ENCODE results near the gene PAQR4. TPM values are rescaled to one million over a fixed set of nuclear protein-coding genes. Genes with fewer than 3 reads are reported as not detected.

Gene PAQR4
- total and polyA plus RNA-seq, 12 donors: 3.7 to 17.9 (median 7.1) TPM

DNA sequence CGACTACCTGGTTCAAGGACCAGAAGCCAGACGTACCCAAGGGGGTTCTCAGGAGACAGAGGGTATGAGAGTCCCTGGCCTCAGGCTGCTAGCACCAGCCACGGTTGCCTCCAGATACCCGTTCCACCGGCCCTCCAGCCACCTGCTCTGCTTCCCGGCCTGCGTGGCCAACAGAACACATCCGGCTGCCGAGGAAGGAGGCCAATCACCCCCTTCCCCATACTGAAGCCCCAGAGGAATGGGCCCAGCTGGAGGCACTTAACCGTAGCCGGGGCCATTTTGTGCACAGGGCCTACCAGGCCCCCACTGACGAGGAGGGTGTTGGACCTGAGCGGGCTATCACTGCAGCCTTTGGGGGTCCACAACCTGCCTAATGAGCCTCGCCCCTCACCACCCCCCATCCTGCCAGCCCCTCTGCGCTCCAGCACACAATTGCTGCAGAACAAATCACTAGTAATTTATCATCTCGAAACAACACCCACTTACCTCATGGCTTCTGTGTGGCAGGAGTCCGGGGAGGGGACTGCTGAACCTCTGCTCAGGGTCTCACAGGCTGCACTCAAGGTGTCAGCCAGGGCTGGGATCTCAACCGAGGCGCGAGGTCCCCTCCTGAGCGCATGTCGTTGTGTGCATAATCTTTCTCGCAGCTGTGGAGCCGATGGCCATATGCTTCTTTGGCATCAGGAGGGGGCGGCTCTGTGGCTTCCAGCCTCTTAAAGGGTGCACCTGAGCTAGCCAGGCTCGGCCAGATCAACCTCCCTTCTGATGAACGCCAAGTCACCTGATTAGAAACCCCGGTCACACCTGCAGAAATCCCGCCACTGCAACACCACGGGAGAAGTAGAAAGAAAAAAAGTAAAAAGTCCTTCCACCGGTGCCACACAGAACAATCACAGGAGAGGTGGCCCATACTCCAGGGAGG lies 15.2 kb upstream of the PAQR4 start:
- no peaks in the 10 kb centered on the region for H3K9me3 ChIP-seq
- H3K4me1 ChIP-seq: peaks cover 0 to 9% (median 0%) of the 10 kb centered on the region in 9 donors
- peaks cover 12 to 50% (median 42%) of the 10 kb centered on the region in 7 donors for H3K27me3 ChIP-seq
- TF ChIP-seq, protein P1, sequence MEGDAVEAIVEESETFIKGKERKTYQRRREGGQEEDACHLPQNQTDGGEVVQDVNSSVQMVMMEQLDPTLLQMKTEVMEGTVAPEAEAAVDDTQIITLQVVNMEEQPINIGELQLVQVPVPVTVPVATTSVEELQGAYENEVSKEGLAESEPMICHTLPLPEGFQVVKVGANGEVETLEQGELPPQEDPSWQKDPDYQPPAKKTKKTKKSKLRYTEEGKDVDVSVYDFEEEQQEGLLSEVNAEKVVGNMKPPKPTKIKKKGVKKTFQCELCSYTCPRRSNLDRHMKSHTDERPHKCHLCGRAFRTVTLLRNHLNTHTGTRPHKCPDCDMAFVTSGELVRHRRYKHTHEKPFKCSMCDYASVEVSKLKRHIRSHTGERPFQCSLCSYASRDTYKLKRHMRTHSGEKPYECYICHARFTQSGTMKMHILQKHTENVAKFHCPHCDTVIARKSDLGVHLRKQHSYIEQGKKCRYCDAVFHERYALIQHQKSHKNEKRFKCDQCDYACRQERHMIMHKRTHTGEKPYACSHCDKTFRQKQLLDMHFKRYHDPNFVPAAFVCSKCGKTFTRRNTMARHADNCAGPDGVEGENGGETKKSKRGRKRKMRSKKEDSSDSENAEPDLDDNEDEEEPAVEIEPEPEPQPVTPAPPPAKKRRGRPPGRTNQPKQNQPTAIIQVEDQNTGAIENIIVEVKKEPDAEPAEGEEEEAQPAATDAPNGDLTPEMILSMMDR (IDR thresholded peaks at IDR 0.05): no peak
- H3K27ac ChIP-seq: no peak overlapping the region
- H3K4me3 ChIP-seq: no peak overlapping the region
- no peak for ATAC-seq
- DNase-seq: no peak
- intact Hi-C loops (cut with DNase I): no loop called here
- 52 to 54% methylated on average over 31 of the region's 31 CpGs for WGBS, 2 donors
- H3K36me3 ChIP-seq: peaks cover 0 to 15% (median 8%) of the 10 kb centered on the region in 9 donors

DNA sequence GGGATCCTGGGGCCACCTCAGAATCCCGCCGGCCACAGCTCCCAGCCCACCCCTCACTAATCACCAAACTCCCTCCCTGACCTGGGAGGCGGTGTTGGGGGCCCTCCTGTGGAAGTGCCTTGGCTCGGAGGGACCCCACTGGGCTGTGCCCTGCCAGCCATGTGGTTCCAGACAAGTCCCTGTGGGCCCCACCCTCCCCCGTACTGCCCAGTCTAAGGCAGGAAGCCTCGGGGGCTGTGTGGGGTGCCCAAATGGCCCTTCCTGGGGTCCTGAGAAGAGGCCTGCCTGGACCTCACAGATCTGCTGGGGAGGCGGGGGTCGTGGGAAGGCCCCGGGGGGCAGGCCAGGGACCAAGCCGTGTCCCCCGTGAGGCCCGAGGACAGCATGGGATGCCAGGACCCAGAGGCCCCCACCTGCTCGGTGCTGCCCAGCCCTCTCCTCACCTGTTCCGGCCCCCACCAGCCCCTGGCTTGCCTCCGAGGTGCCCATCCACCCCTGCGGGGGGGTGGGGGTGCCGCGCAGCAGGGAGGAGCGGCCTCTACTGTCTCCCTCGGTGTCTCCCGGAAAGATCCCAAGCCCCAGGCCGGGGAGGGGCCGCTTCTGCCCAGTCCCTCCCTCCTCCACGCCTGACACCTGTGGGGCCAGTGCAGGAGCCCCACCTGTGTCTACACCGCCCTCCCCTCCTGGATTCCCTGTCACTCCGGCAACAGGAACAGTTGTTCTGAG lies 14.3 kb upstream of the PAQR4 start:
- WGBS, 2 donors: 50 to 66% methylated on average over 20 to 26 of the region's 26 CpGs
- no peak overlapping the region for H3K27ac ChIP-seq
- H3K36me3 ChIP-seq: peaks cover 0 to 7% (median under 1%) of the 10 kb centered on the region in 9 donors
- H3K9me3 ChIP-seq: no peaks in the 10 kb centered on the region
- TF ChIP-seq, protein P1 (IDR thresholded peaks at IDR 0.05): no peak
- H3K27me3 ChIP-seq: peaks cover 12 to 57% (median 44%) of the 10 kb centered on the region in 7 donors
- peak in 2 of 8 donors; percentile 12 to 13 for ATAC-seq
- peaks cover 0 to 9% (median 0%) of the 10 kb centered on the region in 9 donors for H3K4me1 ChIP-seq
- DNase-seq: no peak
- H3K4me3 ChIP-seq: no peak overlapping the region
- intact Hi-C loops (cut with DNase I): no loop called here

DNA sequence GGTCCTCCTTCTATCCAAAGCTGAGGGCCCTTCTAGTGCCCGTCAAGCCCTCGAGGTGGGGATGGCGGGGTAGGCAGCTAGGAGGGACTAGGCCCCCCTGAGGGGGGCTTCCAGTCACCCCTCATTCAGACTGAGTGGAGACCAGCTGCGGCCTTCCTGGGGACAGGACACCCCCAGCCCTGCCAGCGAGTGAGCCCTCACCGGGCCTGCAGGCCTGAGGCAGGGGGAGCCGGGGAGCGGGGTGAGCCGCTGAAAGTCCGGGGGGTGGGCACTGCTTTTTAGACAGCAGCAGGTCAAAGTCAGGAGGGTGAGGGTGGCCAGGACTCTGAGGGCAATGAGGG lies 13.7 kb upstream of the PAQR4 start:
- Histone ChIP-seq H3K36me3 (peaks cover 0 to under 1% (median 0%) of the 10 kb centered on the region in 9 donors), H3K27ac (no peak overlapping the region), H3K4me1 (peaks cover 0 to 9% (median 0%) of the 10 kb centered on the region in 9 donors), H3K4me3 (no peak overlapping the region), H3K27me3 (peaks cover 12 to 63% (median 48%) of the 10 kb centered on the region in 7 donors), H3K9me3 (no peaks in the 10 kb centered on the region)
- 59 to 66% methylated on average over 10 of the region's 10 CpGs for WGBS, 2 donors
- no peak for DNase-seq
- intact Hi-C loops (cut with DNase I): no loop called here
- ATAC-seq: no peak
- TF ChIP-seq, protein P1 (IDR thresholded peaks at IDR 0.05): no peak

DNA sequence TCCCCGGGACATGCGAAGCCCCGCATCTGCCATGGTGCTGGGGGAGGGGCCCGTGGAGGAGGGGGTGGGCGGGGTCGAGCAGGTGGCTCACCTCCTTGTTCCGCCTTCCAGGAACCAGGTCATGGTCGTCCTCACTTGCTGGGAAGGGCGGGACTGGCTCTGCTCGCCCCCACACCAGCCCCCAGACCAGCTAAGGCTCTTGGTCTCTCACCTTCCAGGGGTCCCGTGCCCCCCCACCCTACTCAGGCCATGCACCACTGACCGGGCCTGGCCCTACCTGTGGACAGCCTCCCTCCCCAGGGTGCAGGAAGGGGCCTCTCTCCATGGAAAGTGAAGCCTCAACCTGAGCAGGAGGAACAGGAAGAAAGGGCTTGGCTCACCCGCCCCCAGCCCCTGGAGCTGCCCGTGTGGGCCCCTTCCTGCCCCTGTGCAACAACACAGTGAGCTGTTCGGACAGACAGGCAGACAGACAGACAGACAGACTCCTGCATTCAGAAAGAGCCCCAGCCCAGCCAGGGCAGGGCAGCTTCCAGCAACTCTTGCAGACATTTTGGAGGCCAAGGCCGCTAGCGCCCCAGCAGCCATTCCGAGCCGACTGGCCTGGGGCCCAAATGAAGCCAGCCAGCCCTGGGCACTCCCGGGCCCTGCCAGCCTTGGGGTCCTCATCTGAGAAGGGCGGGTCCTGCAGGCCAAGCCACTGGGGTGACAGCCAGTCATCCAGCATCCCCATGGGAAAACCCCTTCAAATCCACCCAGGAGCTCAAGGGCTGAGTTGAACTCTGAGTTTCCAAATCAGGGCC lies 13.2 kb upstream of the PAQR4 start:
- peak in 2 of 8 donors; percentile 15 to 19 for ATAC-seq
- 44 to 52% methylated on average over 15 to 21 of the region's 21 CpGs for WGBS, 2 donors
- H3K36me3 ChIP-seq: no peaks in the 10 kb centered on the region
- intact Hi-C loops (cut with DNase I): no loop called here
- no peak for DNase-seq
- H3K4me1 ChIP-seq: peaks cover 0 to 9% (median 0%) of the 10 kb centered on the region in 9 donors
- H3K27ac ChIP-seq: no peak overlapping the region
- TF ChIP-seq, protein P1 (IDR thresholded peaks at IDR 0.05): no peak
- no peak overlapping the region for H3K4me3 ChIP-seq
- peaks cover 16 to 69% (median 54%) of the 10 kb centered on the region in 7 donors for H3K27me3 ChIP-seq
- no peaks in the 10 kb centered on the region for H3K9me3 ChIP-seq
